Heart right ventricle (tissue), 16 donors: Measurements from ENCODE around the gene TIMM44. TPM values are rescaled to one million over a fixed set of nuclear protein-coding genes. Genes with fewer than 3 reads are reported as not detected.

ENCODE experiments used
- ATAC-seq, 8 donors: fragments of 200-7000 bp; cut with Tn5 transposase; one replicate each; pipeline ENCODE4 v1.9.1; 2020; ENCODE audit warnings: mild to moderate bottlenecking in 8 of 8, moderate library complexity in 8 of 8, moderate number of reproducible peaks in 1 of 8
- DNase-seq, 2 donors: peaks; one replicate each; pipeline ENCODE4 v3.0.0-alpha.2; 2020
- H3K27ac ChIP-seq, 10 donors: fragments of 200-600 bp; sonication (generic) in 2 of 10; one replicate each; pipeline versions ENCODE4 v1.5.0 to v1.8.0; 2020 to 2022; ENCODE audit warnings: mild to moderate bottlenecking in 3 of 10
- H3K27me3 ChIP-seq, 7 donors: fragments of 200-600 bp; one replicate each; pipeline ENCODE4 v1.8.0; 2021 to 2022; ENCODE audit warnings: mild to moderate bottlenecking in 2 of 7
- H3K36me3 ChIP-seq, 9 donors: fragments of 200-600 bp; sonication (generic) in 1 of 9; one replicate each; pipeline versions ENCODE4 v1.5.0 to v1.8.0; 2020 to 2022; ENCODE audit warnings: mild to moderate bottlenecking in 2 of 9
- H3K4me1 ChIP-seq, 9 donors: fragments of 200-600 bp; sonication (generic) in 1 of 9; one replicate each; pipeline versions ENCODE4 v1.5.0 to v1.8.0; 2020 to 2022; ENCODE audit warnings: mild to moderate bottlenecking in 4 of 9
- H3K4me3 ChIP-seq, 10 donors: fragments of 200-600 bp; sonication (generic) in 2 of 10; one replicate each; pipeline versions ENCODE4 v1.5.0 to v1.8.0; 2020 to 2022; ENCODE audit warnings: mild to moderate bottlenecking in 7 of 10, moderate library complexity in 2 of 10
- H3K9me3 ChIP-seq, 11 donors: fragments of 200-600 bp in 10 of 11; sonication (generic) in 2 of 11; one replicate each; pipeline versions ENCODE4 v1.5.0 to v1.8.0; 2013 to 2022; ENCODE audit warnings: mild to moderate bottlenecking in 2 of 11, control low read depth in 1 of 11, moderate library complexity in 1 of 11
- CTCF ChIP-seq, 9 donors: fragments of 200-600 bp; sonication (generic) in 2 of 9; IDR thresholded peaks; one replicate each; pipeline versions ENCODE4 v1.5.0 to v1.8.0; 2021 to 2022; ENCODE audit warnings: antibody characterized with exemption in 9 of 9, mild to moderate bottlenecking in 5 of 9, moderate library complexity in 1 of 9
- WGBS, 2 donors: extraction: QIAGEN DNeasy Blood & Tissue Kit; methylation state at CpG; one replicate each; pipeline ENCODE4 v1.1.7; 2013; ENCODE audit warnings: inconsistent platforms in 1 of 2; 5-methylcytosine and 5-hydroxymethylcytosine counted together
- intact Hi-C, 10 donors: fragments of 100-400 bp; cut with DNase I; formaldehyde crosslinking; loops; one replicate each; pipeline versions ENCODE4 v1.11.1 to v1.14.2; 2022
- polyA plus RNA-seq, 2 donors: library from polyadenylated mRNA; stranded (reverse); fragments of 200-250 nt; gene quantifications; one replicate each; pipeline ENCODE4 v1.2.3, GENCODE V29; 2013
- total RNA-seq, 10 donors: library from RNA; stranded (reverse); fragmentation: NEBNext Ultra II Directional in 3 of 10; extraction: Animal tissue kit (Norgen Biotek cat#: 25700) in 3 of 10; gene quantifications; one replicate each; pipeline versions ENCODE4 v1.2.1 to v1.2.4, GENCODE V29; 2021 to 2023
- donor health status: Arrhythmogenic right ventricular cardiomyopathy.
- donor health status: ischemic (EF 13 %, LVEDD 7.1; RV severe dilation, severe dysfunction).
- donor health status: healthy with polysubstance abuse.
- donor health status: DM: no; HTN: yes; CAD: no.
- donor health status: DM: no; HTN: no; CAD: no.
- donor health status: ischemic (EF 25% LVEDD 6.9; RV normal size, moderate dysfunction).
- donor health status: ischemic (EF 25% LVEDD 5.7; RV mildly dilated, moderate dysfunction).
- donor health status: healthy.
- donor health status: DM: yes; HTN: yes; CAD: no.
- donor health status: Ischemic cardiomyopathy.
- donor health status: ischemic (EF 35%, LVEDD 5.7; RV mildly dilated, moderate dysfunction).
- donor health status: nonischemic (EF 11% LVEDD 7.7; RV severe dilation, severe dysfunction).
- donor health status: DM: yes; HTN: yes; CAD: no.
- donor health status: PGD.
- donor health status: ischemic (EF 29% LVEDD 5.4; RV normal size, mild dysfunction).
- donor health status: nonischemic (EF 23%, LVEDD 6.1; RV moderate dilation, normal function).

The TIMM44 gene
- total and polyA plus RNA-seq, 12 donors = 54.9 to 188 (median 73.1) TPM

DNA sequence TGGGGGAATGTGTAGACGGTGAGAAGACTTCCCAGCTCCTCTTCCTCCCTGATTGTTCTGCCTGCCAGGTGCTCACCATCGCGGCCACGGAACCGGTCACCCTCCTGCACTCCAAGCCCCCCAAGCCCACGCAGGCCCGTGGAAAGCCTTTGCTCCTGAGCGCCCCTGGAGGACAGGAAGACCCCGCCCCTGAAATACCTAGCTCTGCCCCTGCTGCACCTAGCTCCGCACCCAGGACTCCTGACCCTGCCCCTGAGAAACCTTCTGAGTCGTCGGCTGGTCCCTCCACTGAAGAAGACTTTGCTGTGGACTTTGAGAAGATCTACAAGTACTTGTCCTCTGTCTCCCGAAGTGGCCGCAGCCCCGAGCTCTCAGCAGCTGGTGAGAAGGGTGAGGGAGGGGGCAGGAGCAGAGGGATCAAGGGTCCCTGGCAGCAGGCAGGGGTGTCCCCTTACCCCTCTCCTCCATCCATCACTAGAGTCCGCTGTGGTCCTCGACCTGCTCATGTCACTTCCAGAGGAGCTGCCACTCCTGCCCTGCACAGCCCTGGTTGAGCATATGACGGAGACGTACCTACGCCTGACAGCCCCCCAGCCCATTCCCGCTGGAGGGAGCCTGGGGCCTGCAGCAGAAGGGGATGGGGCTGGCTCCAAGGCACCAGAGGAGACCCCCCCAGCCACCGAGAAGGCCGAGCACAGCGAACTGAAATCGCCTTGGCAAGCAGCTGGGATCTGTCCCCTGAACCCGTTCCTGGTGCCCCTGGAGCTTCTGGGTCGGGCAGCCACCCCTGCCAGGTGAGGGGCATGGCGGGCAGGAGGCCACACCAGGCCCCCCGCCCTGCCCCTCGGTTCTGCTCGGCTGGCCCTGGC, 21.3 kb downstream of the TIMM44 start:
- WGBS, 2 donors = 92 to 94% methylated on average over 29 to 31 of the region's 31 CpGs
- no peaks in the 10 kb centered on the region for H3K9me3 ChIP-seq
- peak overlapping the region in 4 of 10 donors; percentile 57 to 88 (median 77) for H3K4me3 ChIP-seq
- intact Hi-C loops = loop anchor here in 5 of 10 donors (5.0 to 10.0 kb wide), 4 partner anchors 65 to 330 kb away; no protein-coding TSS in a partner anchor
- no peak for ATAC-seq
- no peak for DNase-seq
- H3K27me3 ChIP-seq = peaks cover 0 to 33% (median 20%) of the 10 kb centered on the region in 7 donors
- peaks cover 17 to 71% (median 44%) of the 10 kb centered on the region in 9 donors for H3K4me1 ChIP-seq
- H3K27ac ChIP-seq = peak overlapping the region in 3 of 10 donors; percentile 59 to 83 (median 74)
- TF ChIP-seq CTCF (IDR thresholded peaks at IDR 0.05) = no peak
- H3K36me3 ChIP-seq = peaks cover 0 to 23% (median 15%) of the 10 kb centered on the region in 9 donors

GRCh38 chr19:7921302-7921966, 22.0 kb downstream of the TIMM44 start:
- H3K27me3 ChIP-seq = peaks cover 4 to 40% (median 28%) of the 10 kb centered on the region in 7 donors
- H3K27ac ChIP-seq = peak overlapping the region in 9 of 10 donors; percentile 59 to 83 (median 76)
- peaks cover 0 to 18% (median 11%) of the 10 kb centered on the region in 9 donors for H3K36me3 ChIP-seq
- WGBS, 2 donors = 50 to 56% methylated on average over 17 of the region's 17 CpGs
- no peak for ATAC-seq
- peaks cover 16 to 69% (median 43%) of the 10 kb centered on the region in 9 donors for H3K4me1 ChIP-seq
- no peaks in the 10 kb centered on the region for H3K9me3 ChIP-seq
- intact Hi-C loops = loop anchor here in 5 of 10 donors (5.0 to 10.0 kb wide), 4 partner anchors 64 to 331 kb away; no protein-coding TSS in a partner anchor
- DNase-seq = no peak
- peak overlapping the region; percentile 26 to 88 (median 56) for H3K4me3 ChIP-seq
- TF ChIP-seq CTCF (IDR thresholded peaks at IDR 0.05) = no peak

- peaks cover 9 to 48% (median 35%) of the 10 kb centered on the region in 7 donors for H3K27me3 ChIP-seq
- H3K9me3 ChIP-seq = no peaks in the 10 kb centered on the region
- ATAC-seq (peak; percentile 84 to 94 (median 89)), DNase-seq (peak; percentile 99 to 100)
- intact Hi-C loops = loop anchor here in 5 of 10 donors (1.0 to 10.0 kb wide), 5 partner anchors 17 to 332 kb away; partner anchors contain the start of gene MAP2K7 (in 1 of the 5)
- TF ChIP-seq CTCF (IDR thresholded peaks at IDR 0.05) = no peak
- H3K4me3 ChIP-seq = peak overlapping the region; percentile 55 to 90 (median 76)
- peaks cover 12 to 72% (median 45%) of the 10 kb centered on the region in 9 donors for H3K4me1 ChIP-seq
- H3K27ac ChIP-seq = peak overlapping the region; percentile 66 to 94 (median 88)
- WGBS, 2 donors = 1% methylated on average over 56 to 62 of the region's 62 CpGs
- H3K36me3 ChIP-seq = peaks cover 0 to 18% (median 11%) of the 10 kb centered on the region in 9 donors
Measured at GRCh38 chr19:7920519-7921301, 22.8 kb downstream of the TIMM44 start.
